NCI-H146 treated with DMSO at 0.1 percent for 48 hours (cell line): Measurements from ENCODE around the gene MTAP.

Experiments
- DNase-seq: peaks from one replicate; lab custom pipeline; 2025; ENCODE audit not compliant: unreplicated experiment; lab: John Stamatoyannopoulos, UW

MTAP gene

DNA sequence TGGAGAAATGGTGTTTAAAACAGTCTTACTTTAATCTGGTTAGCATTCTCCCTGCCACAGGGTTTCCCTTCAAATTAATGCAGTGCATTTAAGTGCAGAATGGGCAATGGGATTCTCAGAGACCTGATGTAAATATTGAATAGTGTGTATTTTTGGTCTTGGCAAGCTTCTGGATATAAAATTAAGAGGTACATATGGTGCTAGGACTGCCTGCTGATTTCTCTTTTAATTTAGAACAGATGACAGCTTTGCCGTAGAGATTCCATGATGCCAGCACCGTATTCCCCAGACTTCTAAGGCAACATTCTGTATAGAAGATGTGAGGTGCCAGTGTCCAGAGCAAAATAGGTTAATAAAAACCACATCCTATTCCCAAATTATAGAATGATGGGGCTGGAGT lies 1.9 kb downstream of the MTAP start:
- no peak for DNase-seq

DNA sequence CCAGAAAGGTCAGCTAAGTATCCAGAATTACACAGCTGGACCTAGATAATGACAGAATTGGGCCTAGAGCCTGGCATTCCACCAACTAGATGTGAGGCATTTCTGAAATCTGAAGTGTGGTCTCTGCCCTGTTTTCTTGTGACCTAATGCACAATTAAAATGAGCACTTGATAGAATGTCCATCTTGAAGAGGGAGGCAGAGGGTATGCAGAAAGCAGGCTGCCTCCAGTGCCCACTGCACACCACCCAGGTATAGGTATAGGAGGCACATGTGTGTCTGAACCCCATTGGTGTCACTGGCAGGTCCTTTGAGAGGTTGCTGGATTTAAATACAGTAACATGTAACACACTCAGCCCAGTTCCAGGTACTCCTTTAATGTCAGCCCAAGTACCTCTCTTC lies 2.4 kb downstream of the MTAP start:
- DNase-seq, result no peak

DNA sequence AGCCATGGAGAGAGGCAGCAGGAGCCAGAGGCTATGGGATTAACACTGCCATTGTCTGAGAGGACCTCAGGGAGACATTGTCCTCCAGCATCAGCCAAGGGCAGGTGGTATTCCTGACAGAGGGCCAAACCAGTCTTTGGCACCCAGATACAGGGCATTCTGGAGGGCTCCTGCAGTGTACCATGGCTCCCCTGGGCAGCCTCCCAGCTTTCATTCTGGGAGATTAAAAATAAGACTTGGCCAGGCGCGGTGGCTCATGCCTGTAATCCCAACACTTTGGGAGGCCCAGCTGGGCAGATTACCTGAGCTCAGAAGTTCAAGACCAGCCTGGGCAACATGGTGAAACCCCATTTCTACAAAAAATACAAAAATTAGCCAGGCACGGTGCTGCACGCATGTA lies 4.2 kb downstream of the MTAP start:
- DNase-seq, result no peak

DNA sequence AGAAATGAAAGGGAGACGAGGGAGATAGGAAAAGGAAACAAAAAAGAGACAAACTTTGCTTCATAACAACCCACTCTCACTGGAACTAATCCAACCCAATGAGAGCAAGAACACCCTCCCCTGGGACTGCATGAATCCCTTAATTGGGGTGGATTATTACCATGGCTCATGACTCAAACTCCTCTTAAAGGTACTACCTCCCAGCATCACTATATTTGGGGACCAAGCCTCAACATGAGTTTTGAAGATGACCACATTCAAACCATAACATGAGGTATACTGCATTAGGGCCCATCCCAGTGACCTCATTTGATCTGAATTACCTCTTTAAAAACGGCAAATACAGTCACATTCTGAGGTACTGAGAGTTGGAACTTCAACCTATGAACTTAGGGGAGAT lies 8.0 kb downstream of the MTAP start:
- no peak for DNase-seq

DNA sequence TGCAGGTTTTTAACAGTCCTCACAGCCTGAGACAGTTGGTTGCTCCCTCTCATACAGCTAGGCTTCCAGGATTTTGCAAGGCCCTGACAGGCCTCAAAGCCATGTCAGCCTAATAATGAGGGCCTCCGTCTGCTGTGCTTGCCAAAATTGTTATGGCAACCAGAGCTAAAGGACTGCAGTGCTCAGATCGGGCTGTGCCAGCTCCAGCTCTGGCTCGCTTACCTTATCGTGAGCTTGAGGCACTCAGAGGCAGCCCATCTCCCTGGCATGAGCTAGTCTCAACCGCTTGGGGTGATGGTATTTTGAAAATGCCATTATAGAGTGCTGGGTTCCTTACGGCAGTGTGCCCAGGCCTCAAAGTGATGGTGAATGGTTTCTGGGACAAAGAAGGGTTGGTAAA lies 8.4 kb downstream of the MTAP start:
- DNase-seq, result no peak

DNA sequence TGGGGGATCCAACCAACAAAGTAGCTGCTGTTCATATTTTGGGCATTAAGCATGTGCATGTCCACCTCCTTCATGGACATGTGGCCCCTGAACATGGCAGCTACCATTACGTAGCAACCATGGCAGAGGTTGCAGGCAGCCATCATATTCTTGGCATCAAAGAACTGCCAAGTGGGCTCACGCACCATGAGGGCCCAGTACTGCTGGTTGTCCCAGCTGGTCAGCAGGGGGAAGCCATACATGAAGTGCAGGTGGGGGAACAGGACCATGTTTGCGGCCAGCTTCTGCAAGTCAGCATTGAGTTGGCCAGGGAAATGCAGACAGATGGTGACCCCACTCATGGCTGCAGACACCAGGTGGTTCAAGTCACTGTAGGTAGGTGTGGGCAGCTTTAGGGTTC lies 9.5 kb downstream of the MTAP start:
- no peak for DNase-seq

DNA sequence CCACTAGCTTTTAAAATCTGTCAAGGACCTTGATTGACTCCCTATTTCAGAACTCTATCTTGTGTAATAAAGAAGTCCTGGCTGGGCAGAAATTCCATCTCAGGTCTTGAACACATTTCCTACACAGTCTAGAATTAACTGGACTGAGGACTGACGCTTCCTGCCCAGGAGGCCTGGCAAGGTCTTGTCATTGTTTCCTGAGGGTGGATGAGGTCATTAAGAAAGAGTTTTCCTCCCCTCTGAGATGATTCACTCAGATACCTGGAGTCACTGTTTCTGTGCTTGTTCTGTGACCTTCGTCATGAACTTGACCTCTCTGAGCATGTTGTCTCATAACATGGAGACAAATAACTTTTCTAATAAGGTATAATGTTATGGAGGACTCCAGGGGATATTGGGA lies 10.0 kb downstream of the MTAP start:
- no peak for DNase-seq

DNA sequence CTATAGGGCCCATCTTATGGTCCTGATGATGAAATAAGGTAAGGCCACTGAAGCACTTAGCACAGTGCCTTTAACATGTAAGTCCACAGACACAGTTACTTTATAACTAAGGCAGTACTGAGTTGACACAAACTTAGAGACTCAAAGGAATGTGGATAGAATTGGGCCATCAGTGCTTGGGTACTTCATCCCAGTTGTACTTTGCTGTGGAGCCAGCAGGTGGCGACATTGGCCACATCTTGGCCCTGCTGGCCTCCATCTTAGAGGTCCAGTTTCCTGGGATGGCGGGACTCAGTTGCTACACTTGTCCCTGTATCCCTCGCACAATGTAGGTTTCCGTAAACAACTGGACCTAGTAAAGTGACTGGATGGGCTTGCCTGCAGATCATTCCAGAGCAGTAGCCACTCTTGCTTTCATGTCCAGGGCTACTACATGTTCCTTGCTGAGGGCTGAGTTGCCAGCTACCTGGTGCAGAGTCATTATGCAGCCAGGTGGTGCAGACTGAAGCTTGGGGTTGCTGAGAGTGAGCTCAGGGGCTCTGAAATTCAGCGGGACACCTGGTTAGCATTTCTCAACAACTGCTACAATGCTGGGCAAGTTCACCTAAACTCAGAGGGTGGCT lies 10.6 kb downstream of the MTAP start:
- peak; percentile 39 for DNase-seq

DNA sequence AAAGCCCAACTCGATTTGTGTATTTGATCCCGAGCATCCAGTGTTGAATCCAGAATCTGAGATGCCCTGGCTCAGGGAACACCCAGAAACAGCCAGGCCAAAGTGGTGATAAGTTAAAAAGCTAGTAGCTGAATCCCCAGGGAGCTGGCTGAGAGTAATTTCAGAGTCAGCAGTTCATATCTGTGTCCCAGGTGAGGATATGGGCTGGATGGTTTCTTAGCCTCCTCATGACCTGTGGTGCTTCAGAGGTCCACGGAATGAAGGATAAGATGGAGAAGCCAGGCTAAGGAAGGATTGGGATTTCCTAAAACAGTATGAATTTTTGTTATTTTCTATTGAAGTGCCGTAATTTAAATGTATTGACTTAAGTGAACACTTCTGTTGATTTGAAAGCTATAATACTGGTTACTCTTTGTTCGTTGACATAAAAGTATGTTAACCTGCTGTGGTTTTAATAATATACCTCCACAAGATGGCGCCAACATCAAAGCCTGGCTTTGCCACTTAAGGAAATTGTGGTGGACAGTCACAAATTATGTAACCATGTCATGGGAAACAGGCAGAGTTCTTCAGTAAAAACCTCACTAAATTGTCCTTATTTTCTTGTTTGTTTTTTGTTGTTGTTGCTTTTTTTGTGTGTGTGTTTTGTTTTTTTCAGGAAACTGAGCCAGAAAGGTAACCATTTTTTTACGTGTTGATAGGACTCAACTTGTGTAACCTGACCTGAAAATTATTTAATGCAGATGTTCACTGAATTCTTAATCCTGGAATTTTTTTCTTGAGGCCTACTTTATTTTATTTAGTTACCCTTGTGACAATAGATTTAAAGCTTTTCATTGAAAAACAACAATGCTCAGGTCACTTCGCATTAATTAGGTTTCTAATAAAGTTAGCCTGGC lies 11.4 kb downstream of the MTAP start:
- peak; percentile 56 for DNase-seq

DNA sequence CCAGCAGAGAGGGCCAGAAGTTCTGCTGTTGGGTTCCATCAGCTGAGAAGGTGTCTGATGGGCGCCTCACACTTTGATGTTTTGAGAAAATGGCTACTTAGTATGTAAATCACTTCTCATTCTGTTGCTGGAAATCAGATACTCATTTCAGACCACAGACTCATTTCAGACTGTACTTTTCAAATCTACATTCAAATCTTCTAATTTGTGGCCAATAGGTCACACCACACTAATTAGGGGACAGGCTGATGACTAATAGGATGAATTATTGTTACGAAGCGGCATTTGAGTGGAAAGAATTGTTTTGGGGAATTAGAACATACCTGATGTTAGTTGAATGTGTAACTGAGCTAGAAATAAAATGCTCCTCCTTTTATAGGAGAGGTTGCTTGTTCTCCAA lies 13.2 kb downstream of the MTAP start:
- no peak for DNase-seq

DNA sequence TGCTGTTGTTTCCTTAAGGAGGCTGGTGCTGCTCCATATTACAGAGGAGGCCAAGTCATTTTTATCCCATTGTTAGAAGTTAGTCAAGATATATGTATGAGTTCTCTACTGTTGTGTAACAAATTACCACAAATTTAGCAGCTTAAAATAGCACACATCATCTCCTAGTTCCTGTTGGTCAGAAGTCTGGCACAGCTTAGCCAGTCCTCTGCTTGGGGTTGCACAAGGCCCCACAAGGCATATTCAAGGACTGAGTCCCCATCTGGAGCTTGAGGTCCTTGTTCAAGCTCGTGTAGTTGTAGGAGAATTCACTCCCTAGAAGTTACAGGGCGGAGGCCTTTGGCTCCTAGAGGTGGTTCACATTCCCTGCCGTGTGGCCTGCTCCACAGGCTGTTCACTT lies 14.7 kb downstream of the MTAP start:
- no peak for DNase-seq

DNA sequence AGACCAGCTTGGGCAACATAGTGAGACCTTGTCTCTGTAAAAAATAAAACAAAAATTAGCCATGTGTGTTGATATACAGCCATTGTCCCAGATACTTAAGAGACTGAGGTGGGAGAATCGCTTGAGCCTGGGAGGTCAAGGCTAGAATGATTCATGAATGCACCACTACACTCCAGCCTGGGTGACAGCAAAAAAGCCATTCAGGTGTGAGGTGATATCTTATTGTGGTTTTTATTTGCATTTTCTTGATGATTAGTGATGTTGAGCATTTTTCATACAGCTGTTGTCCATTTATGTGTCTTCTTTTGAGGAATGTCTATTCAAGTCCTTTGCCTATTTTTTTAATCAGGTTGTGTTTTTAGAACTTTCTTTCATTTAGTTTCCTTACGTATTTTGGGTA lies 23.2 kb downstream of the MTAP start:
- no peak for DNase-seq

DNA sequence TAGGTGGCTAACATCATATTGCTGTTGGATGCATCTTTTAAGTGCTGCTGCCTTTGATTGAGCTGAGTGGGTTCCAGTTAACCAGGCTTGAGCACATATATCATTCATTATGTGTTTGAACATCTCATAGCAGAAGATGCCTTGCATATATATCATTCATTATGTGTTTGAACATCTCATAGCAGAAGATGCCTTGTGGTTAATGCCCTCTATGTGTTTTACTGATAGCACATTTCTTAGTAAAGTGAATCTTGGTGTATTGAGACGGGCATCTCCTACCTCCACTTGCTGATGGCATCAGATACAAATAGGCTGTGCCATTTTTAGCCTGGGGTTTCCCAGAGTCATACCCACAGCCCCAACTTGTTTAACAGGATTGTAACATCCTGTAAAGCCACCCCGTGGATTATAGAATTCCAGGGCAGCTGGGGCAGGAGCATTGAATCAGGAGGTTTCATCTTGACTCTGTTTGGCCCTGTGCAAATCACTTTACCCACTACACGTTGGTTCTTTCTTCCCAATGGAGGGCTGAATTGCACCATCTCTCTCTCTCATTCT lies 26.5 kb downstream of the MTAP start:
- no peak for DNase-seq

DNA sequence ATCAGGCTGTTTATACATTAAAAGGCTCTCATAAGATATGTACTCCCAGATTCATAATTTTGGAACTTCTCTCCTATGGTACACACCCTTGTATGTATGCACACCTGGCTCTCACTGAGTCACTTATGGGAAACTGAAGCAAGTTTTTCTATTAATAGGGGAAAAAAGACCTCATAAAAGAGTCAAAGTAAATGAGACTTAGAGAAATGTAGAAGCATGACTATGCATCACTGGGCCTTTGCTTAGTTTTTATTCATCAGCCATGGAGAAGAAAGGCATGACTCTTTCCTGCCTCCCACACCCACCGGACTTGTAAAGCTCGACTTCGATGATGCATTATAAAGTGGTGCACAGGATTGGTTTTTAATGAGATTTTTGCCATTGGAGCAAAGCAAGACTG lies 28.2 kb downstream of the MTAP start:
- no peak for DNase-seq

DNA sequence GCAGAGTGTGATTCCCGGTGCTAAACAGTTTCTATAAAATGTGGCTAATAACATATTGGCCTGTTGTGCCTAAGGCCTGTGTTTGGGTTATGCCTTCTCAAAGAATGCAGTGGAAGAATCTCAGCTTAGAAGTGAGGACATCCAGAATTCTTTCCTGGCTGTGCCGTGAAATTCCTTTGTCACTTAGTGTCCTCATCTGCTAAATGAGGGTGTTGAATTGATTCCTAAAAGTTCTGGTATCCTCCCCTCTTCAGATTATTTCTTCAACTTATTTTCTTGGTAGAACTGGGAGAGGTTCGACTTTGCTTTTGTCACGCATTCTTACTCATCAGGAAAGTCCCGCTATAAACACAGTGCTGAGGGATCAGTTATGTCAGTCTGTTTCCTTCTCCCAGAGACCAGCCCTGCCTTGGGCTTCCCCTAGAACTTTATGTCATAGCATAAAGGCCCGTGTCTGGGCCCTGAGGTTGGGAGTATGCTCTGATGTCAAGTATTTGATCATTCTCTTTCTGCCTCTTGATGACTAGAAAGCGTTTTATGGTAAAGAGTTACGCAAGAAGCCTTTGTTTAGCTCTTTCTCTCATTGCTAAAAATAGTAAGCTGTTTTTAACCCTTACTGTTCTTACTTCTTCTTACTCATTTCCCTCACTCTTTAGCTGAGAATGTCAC lies 29.5 kb downstream of the MTAP start:
- no peak for DNase-seq

DNA sequence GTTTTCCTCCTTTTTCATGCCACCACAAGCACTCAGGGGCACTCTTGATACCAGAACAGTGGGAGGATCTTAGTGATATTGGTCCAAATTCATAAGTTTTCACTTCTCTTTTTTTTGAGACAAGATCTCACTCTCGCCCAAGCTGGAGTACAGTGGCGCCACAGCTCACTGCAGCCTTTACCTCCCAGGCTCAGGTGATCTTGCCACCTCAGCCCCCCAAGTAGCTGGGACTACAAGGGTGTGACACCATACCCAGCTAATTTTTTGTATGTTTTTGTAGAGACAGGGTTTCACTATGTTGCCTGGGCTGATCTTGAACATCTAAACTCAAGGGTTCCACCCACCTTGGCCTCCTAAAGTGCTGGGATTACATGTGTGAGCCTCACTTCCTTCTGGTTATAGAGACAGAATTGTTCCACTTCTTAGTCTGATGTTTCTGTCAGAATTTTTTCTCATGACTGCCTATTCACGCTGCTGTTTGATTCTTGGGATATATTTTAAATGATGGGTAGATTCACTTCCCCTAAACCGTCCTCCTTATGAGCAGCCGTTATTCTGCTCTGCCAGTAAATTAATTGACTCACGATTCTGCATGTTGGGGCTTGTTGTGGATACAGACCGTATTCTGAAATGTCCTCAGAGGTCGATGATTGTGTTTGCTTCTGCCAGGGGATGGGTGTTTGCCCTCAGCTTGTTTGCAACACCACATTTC lies 30.8 kb downstream of the MTAP start:
- no peak for DNase-seq

DNA sequence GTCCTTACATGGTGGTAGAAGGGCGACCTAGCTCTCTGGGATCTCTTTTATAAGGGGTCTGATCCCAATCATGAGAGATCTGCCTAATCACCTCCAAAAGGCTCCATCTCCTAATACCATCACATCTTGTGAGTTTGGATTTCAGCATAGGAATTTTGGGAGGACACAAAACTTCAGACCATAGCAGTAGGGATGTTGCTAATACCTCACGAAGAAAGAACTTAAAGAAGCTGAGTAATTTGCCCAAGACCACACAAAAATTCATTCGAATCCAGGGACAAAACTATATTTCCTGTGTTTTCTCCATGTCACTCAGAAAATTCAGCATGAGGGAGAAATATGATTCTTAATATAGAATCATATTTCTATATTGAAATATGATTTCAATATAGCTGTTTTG lies 32.7 kb downstream of the MTAP start:
- DNase-seq, result no peak

DNA sequence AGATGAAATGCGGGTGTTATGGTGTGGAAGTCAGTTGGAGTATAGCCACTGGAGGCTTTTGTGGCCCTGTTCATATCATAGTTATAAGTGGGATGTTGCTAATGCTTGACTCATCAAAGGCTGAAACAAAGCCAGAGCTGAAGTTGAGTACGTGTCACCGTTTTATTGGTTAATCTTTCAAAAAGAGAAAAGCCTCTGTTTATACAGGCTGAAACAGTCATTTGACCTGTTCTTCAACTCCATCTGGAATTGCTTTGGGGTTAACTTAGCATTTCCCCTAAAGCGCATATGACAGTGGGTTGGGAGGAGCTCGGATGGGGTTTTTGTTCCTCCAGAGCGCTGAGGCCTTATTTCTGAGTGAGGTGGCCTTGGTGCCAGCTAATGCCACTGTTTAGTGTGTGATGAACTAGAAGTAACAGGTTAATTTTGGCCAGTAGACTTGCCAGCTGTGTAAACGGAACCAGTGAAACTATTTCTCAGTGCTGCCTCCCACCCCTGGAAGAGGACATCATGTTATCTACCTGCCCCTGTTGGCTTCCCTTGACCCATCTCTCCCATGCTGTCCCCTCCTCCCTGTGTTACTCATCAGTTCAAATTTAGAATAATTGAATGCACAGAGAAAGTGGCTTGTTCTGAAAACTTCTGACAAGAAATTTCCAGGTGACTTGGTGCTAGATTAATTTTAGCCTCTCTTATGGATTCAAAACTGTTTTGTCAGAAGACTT lies 34.2 kb downstream of the MTAP start:
- DNase-seq, result peak; percentile 22

DNA sequence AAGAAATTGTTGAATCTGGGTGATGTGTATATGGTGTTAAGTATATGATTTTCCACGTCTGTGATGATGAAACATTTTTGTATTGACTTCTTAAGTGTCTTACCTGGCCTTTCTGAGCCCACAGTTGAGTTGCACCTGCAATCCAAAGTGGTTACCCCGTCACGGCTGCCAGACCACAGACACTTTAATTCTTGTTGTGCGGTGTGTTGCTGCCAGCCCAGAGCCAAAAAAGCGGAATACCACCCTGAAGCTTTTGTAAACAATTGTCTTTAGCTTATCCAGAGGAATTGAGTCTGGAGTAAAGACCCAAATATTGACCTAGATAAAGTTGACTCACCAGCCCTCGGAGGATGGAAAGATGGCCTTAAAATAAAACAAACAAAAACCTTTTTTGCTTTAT lies 35.1 kb downstream of the MTAP start:
- no peak for DNase-seq

DNA sequence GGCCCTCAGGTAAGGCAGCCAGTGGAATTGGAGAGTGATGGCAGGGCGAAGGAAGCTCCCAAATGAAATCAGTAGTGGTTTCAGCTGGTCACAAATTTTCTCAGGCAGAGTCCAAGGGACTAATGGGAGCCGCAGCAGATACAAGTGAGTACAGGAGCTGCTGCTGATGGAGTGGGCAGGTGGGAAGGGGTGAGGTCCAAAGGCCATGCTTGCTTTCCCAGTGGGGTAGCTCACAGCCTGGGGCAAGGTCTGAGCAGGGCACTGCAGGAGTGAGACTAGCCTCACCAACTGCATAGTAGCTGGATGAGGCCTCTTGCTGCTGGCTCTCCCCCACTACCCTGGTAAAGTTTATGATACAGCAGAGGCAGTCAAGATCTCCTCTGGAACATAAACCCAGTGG lies 38.2 kb downstream of the MTAP start:
- DNase-seq, result no peak

DNA sequence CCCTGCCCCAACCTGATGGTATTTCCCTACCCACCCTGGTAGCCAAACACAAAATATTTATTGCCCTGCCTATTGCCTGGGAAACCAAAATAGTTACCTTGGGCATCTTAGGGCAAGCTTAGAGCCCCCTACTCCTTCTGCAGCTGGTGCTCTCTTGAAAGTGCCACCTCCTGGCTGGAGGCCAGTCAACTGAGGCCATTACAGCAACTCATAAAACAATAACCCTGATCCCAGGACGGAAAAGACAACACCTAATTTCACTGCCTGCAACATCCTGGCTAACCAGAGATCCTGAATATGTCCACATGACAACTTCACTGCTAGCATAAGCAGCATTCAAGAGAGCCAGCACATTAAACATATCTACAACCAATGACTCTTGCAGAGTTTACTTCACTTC lies 38.7 kb downstream of the MTAP start:
- DNase-seq, result no peak
